Smooth muscle cell (in vitro differentiated cells): ENCODE results near the gene ILRUN. TPM values are rescaled to one million over a fixed set of nuclear protein-coding genes. Genes with fewer than 3 reads are reported as not detected.
"Not testable (repeated sequence)": the region's sequence is repeated elsewhere in the genome, so short reads cannot be mapped to it uniquely, and the experiment has no call there.

Experiments used
- DNase-seq: peaks from one replicate; lab custom pipeline; 2025; ENCODE audit not compliant: unreplicated experiment; lab: John Stamatoyannopoulos, UW
- H2AFZ ChIP-seq: fragments of 200-600 bp; sonication (generic); 2 replicates; pipeline ENCODE4 v1.6.0; 2016; ENCODE audit warnings: antibody characterized with exemption, low read depth, mild to moderate bottlenecking
- H3F3A ChIP-seq: fragments of 200-600 bp; sonication (generic); 2 replicates; pipeline ENCODE4 v1.6.0; 2017; ENCODE audit warnings: antibody characterized with exemption, low read depth
- H3K27ac ChIP-seq: fragments of 200-600 bp; sonication (generic); 2 replicates; pipeline ENCODE4 v1.5.1; 2016; ENCODE audit warnings: low read depth, mild to moderate bottlenecking
- H3K27me3 ChIP-seq: fragments of 200-600 bp; sonication (generic); 2 replicates; pipeline ENCODE4 v1.6.1; 2016; ENCODE audit warnings: low read depth, mild to moderate bottlenecking
- H3K36me3 ChIP-seq: fragments of 200-600 bp; sonication (generic); 2 replicates; pipeline ENCODE4 v1.5.1; 2016; ENCODE audit warnings: low read depth
- H3K4me1 ChIP-seq: fragments of 200-600 bp; sonication (generic); 2 replicates; pipeline ENCODE4 v1.5.1; 2016; ENCODE audit warnings: low read depth
- H3K4me2 ChIP-seq: fragments of 200-600 bp; sonication (generic); 2 replicates; pipeline ENCODE4 v1.6.0; 2016; ENCODE audit warnings: mild to moderate bottlenecking
- H3K4me3 ChIP-seq: fragments of 200-600 bp; sonication (generic); 2 replicates; pipeline ENCODE4 v1.5.1; 2016; ENCODE audit warnings: mild to moderate bottlenecking
- H3K79me2 ChIP-seq: fragments of 200-600 bp; sonication (generic); 2 replicates; pipeline ENCODE4 v1.6.0; 2016; ENCODE audit warnings: low read depth, mild to moderate bottlenecking
- H3K9ac ChIP-seq: fragments of 200-600 bp; sonication (generic); 2 replicates; pipeline ENCODE4 v1.6.0; 2016; ENCODE audit warnings: low read depth
- H3K9me3 ChIP-seq: fragments of 200-600 bp; sonication (generic); replicated peaks from 2 replicates; pipeline ENCODE4 v1.5.1; 2016; ENCODE audit warnings: low read depth
- H4K20me1 ChIP-seq: fragments of 200-600 bp; sonication (generic); 2 replicates; pipeline ENCODE4 v1.6.0; 2016; ENCODE audit warnings: low read depth
- WGBS: methylation state at CpG from one replicate; pipeline ENCODE4 v1.1.7; 2016; ENCODE audit warnings: low lambda C conversion rate; 5-methylcytosine and 5-hydroxymethylcytosine counted together
- polyA plus RNA-seq: library from polyadenylated mRNA; unstranded; fragments of >200 nt; fragmentation: Nextera tagmentation; extraction: Ambion mirVana; gene quantifications from 2 replicates; pipeline ENCODE4 v1.2.1, GENCODE V29; 2016
- total RNA-seq: library from RNA; depleted of rRNA; stranded (reverse); fragments of >200 nt; gene quantifications from 2 replicates; pipeline ENCODE4 v1.2.3, GENCODE V29; 2014
- TF ChIP-seq, protein P1 (sequence below): fragments of 200-600 bp; sonication (generic); IDR thresholded peaks from 2 replicates; pipeline ENCODE4 v1.5.1; 2017; ENCODE audit warnings: borderline replicate concordance, mild to moderate bottlenecking, antibody characterized with exemption; ENCODE audit not compliant: insufficient read depth, poor library complexity, severe bottlenecking

Gene ILRUN
- total RNA-seq (23.9 and 24.5 TPM in 2 replicates), polyA plus RNA-seq (7.5 and 9.0 TPM in 2 replicates)

DNA sequence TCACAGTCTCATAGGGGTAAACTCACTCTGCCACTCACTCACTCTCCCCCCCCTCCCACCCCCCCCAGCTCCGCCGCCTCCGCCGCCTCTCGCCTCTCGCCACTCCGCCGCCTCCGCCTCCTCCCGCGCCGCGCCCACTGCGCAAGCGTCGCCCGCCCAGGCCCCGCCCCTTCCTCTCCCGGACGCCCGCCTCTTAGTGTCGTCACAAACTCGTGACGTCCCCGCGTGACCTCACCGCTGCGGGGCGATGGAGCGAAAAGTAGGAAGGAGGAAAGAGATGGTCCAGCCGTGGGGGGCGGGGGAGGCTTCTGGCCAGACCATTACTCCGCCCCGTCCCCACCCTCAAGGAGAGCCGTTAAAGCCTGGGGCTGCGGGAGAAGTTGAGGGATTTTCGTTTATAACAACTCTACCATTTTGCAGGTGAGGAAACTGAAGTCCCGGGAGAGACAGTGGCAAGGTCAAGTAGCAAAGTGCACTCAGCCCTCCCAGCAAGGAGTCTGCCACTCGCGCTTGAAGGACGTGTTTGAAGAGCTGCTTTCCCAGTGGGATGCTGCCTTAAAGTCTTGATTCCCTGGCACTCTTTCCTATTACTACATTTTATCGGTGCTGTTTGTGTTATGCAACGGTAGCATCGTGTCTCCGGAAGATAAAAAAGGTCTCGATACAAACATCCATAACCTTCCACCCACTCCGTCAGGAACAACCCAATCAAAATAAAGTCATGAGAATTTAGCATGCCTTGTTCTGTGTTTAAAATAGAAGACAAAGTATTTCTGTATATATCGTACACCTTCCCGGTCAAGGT is at the start of gene ILRUN:
TSS of gene ILRUN (minus strand) at position 29 of the 805 bp plus-strand sequence. CDS start 164 bp downstream, outside the sequence.
- peak within 1 kb of the TSS; percentile 94 for H3K9ac ChIP-seq
- peaks cover 16% of the 10 kb centered on the region for H3K4me1 ChIP-seq
- WGBS, result 11% methylated on average over 41 of the region's 49 CpGs
- peaks cover 42% of the 10 kb centered on the region for H4K20me1 ChIP-seq
- TF ChIP-seq, protein P1, sequence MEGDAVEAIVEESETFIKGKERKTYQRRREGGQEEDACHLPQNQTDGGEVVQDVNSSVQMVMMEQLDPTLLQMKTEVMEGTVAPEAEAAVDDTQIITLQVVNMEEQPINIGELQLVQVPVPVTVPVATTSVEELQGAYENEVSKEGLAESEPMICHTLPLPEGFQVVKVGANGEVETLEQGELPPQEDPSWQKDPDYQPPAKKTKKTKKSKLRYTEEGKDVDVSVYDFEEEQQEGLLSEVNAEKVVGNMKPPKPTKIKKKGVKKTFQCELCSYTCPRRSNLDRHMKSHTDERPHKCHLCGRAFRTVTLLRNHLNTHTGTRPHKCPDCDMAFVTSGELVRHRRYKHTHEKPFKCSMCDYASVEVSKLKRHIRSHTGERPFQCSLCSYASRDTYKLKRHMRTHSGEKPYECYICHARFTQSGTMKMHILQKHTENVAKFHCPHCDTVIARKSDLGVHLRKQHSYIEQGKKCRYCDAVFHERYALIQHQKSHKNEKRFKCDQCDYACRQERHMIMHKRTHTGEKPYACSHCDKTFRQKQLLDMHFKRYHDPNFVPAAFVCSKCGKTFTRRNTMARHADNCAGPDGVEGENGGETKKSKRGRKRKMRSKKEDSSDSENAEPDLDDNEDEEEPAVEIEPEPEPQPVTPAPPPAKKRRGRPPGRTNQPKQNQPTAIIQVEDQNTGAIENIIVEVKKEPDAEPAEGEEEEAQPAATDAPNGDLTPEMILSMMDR, result no peak
- peak; percentile 94 for DNase-seq
- H3K79me2 ChIP-seq, result peaks cover 46% of the 10 kb centered on the region
- no peaks in the 10 kb centered on the region for H3K36me3 ChIP-seq
- H3K4me2 ChIP-seq, result peak within 1 kb of the TSS; percentile 100
- peak within 1 kb of the TSS; percentile 81 for H3K27ac ChIP-seq
- H3K9me3 ChIP-seq, result no peaks in the 10 kb centered on the region
- H3K27me3 ChIP-seq, result no peaks in the 10 kb centered on the region
- H2AFZ ChIP-seq, result peak within 1 kb of the TSS; percentile 94
- peaks cover 5% of the 10 kb centered on the region for H3F3A ChIP-seq
- H3K4me3 ChIP-seq, result peak within 1 kb of the TSS; percentile 94

DNA sequence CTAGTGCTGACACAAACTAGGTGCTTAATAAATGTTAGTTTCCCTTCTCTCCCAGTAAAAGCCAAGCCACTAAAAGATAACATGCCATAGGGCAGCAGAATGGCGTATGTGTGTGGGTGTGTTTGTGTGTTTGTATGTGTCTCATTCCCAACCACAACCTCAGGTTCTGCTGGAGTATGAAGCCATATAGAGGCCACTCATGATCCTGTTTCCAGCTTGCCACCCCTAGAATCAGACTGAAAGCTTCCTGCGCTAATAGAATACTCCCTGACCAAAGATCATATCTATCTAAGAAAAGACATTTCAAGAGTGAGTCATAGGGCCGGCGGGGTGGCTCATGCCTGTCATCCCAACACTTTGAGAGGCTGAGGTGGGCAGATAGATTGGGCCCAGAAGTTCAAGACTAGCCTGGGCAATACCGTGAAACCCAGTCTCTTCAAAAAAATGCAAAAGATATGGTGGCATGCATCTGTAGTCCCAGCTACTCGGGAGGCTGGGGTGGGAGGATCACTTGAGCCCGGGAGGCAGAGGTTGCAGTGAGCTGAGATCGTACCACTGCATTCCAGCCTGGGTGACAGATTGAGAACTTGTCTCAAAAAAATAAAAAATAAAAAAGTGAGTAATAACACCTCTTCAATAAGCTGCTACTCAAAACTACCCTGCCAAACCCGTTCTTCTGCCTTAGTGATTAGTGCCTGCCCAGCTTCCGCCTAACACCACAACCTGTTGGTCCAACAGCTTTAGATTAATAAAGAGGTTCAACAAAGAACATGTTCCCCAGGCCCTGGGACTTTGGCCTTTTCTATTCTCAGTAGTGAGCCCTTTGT is 48.9 kb upstream of the ILRUN start:
- no peaks in the 10 kb centered on the region for H3K9me3 ChIP-seq
- H3K4me1 ChIP-seq, result no peaks in the 10 kb centered on the region
- no peaks in the 10 kb centered on the region for H3K27me3 ChIP-seq
- no peak overlapping the region for H2AFZ ChIP-seq
- H3K9ac ChIP-seq, result no peak overlapping the region
- DNase-seq, result no peak
- no peaks in the 10 kb centered on the region for H3K36me3 ChIP-seq
- peak overlapping the region; percentile 69 for H3K27ac ChIP-seq
- no peaks in the 10 kb centered on the region for H3K79me2 ChIP-seq
- WGBS, result 38% methylated on average over 10 of the region's 10 CpGs
- no peaks in the 10 kb centered on the region for H3F3A ChIP-seq
- H3K4me3 ChIP-seq, result no peak overlapping the region
- H4K20me1 ChIP-seq, result no peaks in the 10 kb centered on the region
- TF ChIP-seq, protein P1, result no peak
- peak overlapping the region; percentile 2 for H3K4me2 ChIP-seq

DNA sequence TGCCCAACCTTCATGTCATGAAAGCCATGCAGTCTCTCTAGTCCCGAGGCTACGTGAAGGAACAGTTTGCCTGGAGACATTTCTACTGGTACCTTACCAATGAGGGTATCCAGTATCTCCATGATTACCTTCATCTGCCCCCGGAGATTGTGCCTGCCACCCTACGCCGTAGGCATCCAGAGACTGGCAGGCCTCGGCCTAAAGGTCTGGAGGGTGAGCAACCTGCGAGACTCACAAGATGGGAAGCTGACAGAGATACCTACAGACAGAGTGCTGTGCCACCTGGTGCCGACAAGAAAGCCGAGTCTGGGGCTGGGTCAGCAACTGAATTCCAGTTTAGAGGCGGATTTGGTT is 47.7 kb upstream of the ILRUN start:
- not testable (repeated sequence) for H3K9ac ChIP-seq, H3K79me2 ChIP-seq, H3K36me3 ChIP-seq, H3K4me3 ChIP-seq, H3K4me2 ChIP-seq, H3K27me3 ChIP-seq, H3F3A ChIP-seq, H2AFZ ChIP-seq, DNase-seq, H4K20me1 ChIP-seq, H3K27ac ChIP-seq, H3K9me3 ChIP-seq, H3K4me1 ChIP-seq
- 95% methylated on average over 10 of the region's 10 CpGs for WGBS

DNA sequence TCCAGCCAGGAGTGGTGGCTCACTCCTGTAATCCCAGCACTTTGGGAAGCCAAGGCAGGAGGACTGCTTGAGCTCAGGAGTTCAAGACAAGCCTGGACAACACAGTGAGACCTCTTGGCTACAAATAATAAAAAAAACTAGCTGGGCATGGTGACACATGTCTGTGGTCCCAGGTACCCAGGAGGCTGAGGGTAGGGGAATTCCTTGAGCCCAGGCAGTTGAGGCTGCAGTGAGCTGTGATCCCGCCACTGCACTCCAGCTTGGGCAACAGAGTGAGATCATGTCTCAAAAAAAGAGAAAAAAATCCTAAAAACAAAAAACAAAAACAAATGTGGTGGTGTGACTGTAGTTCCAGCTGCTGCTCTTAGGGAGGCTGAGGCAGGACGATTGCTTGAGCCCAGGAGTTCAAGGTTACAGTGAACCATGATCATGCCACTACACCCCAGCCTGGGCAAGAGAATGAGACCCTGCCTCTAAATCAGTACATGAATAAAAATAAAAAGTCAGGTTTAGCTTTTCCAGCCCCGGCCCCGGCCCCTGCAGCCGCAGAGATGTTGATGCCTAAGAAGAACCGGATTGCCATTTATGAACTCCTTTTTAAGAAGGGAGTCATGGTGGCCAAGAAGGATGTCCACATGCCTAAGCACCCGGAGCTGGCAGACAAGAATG is 47.2 kb upstream of the ILRUN start:
- Histone ChIP-seq H4K20me1 (no peaks in the 10 kb centered on the region), H3K4me1 (no peaks in the 10 kb centered on the region), H3K27ac (no peak overlapping the region), H3K27me3 (no peaks in the 10 kb centered on the region), H3K9me3 (no peaks in the 10 kb centered on the region), H3K4me2 (no peak overlapping the region), H2AFZ (no peak overlapping the region), H3K79me2 (no peaks in the 10 kb centered on the region), H3K36me3 (no peaks in the 10 kb centered on the region), H3F3A (no peaks in the 10 kb centered on the region), H3K4me3 (no peak overlapping the region), H3K9ac (no peak overlapping the region)
- TF ChIP-seq, protein P1, result no peak
- 93% methylated on average over 7 of the region's 7 CpGs for WGBS
- no peak for DNase-seq
